Right kidney (tissue), 9 donors: ENCODE data around the gene TBX19.

Experiments used
- DNase-seq: peaks from one replicate; pipeline ENCODE4 v3.0.0-alpha.2; 2016
- long read RNA-seq, 8 donors: transcript quantifications; one replicate each; lab custom pipeline, GENCODE V29; 2026

TBX19 gene
- long read RNA-seq, donor 1 = 0 reads
- long read RNA-seq, donor 2 = 0 reads
- long read RNA-seq, donor 3, partial matches to known transcripts = 0 of 1 reads
- long read RNA-seq, donor 3, other reads (novel, unspliced or antisense) = 0 of 1 reads
- long read RNA-seq, donor 4, partial matches to known transcripts = 6 of 6 reads
- long read RNA-seq, donor 4, other reads (novel, unspliced or antisense) = 0 of 6 reads
- long read RNA-seq, donor 5 = 0 reads
- long read RNA-seq, donor 6 = 0 reads
- long read RNA-seq, donor 7 = 0 reads
- long read RNA-seq, donor 8 = 0 reads

- DNase-seq = no peak
Measured at GRCh38 chr1:168280296-168280927, at the start of gene TBX19. TBX19 (plus strand) TSS chr1:168280877; CDS start chr1:168281091, 214 bp downstream.

GRCh38 chr1:168234846-168235547 is 45.7 kb upstream of the TBX19 start:
- DNase-seq = no peak

GRCh38 chr1:168235548-168235885 is 45.2 kb upstream of the TBX19 start:
- no peak for DNase-seq

- no peak for DNase-seq
Measured at GRCh38 chr1:168235937-168236336, 44.7 kb upstream of the TBX19 start.

GRCh38 chr1:168236836-168237611 is 43.7 kb upstream of the TBX19 start:
- DNase-seq = no peak

- DNase-seq = no peak
Measured at GRCh38 chr1:168243198-168243597, 37.5 kb upstream of the TBX19 start.

GRCh38 chr1:168243636-168244212 is 37.0 kb upstream of the TBX19 start:
- no peak for DNase-seq

GRCh38 chr1:168245042-168245441 is 35.6 kb upstream of the TBX19 start:
- DNase-seq = no peak

- no peak for DNase-seq
Measured at GRCh38 chr1:168246506-168246905, 34.2 kb upstream of the TBX19 start.

- no peak for DNase-seq
Measured at GRCh38 chr1:168252204-168252733, 28.4 kb upstream of the TBX19 start.

- DNase-seq = no peak
Measured at GRCh38 chr1:168256164-168256563, 24.5 kb upstream of the TBX19 start.

- DNase-seq = no peak
Measured at GRCh38 chr1:168257397-168257796, 23.3 kb upstream of the TBX19 start.

GRCh38 chr1:168259567-168259966 is 21.1 kb upstream of the TBX19 start:
- DNase-seq = no peak

- no peak for DNase-seq
Measured at GRCh38 chr1:168260393-168260792, 20.3 kb upstream of the TBX19 start.

GRCh38 chr1:168261390-168261789 is 19.3 kb upstream of the TBX19 start:
- no peak for DNase-seq

- no peak for DNase-seq
Measured at GRCh38 chr1:168263130-168263529, 17.5 kb upstream of the TBX19 start.

- no peak for DNase-seq
Measured at GRCh38 chr1:168264296-168264695, 16.4 kb upstream of the TBX19 start.

- no peak for DNase-seq
Measured at GRCh38 chr1:168265596-168265995, 15.1 kb upstream of the TBX19 start.

- no peak for DNase-seq
Measured at GRCh38 chr1:168266644-168267186, 14.0 kb upstream of the TBX19 start.

GRCh38 chr1:168271636-168272035 is 9.0 kb upstream of the TBX19 start:
- no peak for DNase-seq

- no peak for DNase-seq
Measured at GRCh38 chr1:168273575-168273974, 7.1 kb upstream of the TBX19 start.

- DNase-seq = no peak
Measured at GRCh38 chr1:168279253-168279652, 1.4 kb upstream of the TBX19 start.
